Activated CD8-positive, alpha-beta memory T cell treated with anti-CD3 and anti-CD28 coated beads, Interleukin-2, amount 50 U/mL, for 24 hours (primary cell): ENCODE results near the gene FOXR1.

Source experiments
- DNase-seq: peaks from one replicate; pipeline ENCODE4 v3.0.0-alpha.2; 2020; ENCODE audit errors: extremely low read depth

The FOXR1 gene

DNA sequence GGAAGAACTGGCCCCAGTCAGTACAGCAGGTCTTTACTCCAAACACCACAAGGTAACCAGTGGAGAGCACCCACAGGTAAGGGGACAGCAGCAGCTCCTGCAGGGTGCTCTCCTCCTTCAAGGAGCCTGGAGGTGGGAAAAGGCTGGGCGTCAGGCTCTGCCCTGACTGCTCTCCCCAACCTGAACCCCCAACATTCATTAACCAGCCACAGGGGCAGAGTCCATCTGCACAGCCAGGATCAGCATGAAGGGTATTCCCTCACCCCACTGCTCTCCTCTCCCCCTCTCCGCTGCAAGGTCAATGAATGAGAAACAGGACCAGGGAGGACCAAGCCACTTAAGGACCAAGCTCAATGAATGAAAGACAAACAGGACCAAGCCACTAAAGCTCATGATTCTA is 55.4 kb downstream of the FOXR1 start:
- DNase-seq: no peak

DNA sequence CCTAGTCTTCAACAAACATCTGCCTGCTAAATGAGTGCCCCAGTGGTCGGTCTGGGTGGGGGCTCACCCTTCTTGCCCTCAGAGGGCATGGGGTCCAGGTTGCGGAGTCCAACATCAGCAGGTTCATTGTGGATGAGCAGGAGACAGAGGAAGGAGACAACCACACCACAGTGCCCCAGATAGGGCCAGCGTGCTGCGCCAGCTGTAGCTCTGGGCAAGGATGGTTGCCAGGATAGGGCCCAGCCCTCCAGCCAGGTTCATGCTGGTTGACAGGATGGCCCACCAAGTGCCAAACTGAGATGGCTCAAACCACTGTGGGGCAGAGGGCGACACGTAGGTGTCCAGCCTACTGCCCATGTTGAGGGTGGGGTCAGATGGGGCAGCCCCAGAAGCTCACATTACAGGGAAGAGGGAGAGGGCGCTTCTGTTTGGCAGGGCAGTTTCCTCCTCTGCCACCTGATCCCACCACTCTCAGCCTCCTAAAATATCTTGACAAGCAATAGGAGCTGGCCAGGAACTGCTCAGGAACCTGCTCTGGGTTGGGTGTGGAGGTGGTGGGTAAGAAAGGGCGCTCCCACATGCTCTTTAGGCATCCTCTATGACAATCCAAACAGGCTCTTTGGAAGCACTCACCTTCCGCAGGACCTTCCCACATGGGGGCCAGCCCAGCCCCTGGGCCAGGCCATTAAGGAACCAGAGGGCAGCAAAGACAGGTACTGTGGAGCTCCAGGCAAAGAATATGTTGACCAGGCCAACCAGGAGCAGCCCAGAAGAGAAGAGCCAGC is 56.2 kb downstream of the FOXR1 start:
- no peak for DNase-seq

DNA sequence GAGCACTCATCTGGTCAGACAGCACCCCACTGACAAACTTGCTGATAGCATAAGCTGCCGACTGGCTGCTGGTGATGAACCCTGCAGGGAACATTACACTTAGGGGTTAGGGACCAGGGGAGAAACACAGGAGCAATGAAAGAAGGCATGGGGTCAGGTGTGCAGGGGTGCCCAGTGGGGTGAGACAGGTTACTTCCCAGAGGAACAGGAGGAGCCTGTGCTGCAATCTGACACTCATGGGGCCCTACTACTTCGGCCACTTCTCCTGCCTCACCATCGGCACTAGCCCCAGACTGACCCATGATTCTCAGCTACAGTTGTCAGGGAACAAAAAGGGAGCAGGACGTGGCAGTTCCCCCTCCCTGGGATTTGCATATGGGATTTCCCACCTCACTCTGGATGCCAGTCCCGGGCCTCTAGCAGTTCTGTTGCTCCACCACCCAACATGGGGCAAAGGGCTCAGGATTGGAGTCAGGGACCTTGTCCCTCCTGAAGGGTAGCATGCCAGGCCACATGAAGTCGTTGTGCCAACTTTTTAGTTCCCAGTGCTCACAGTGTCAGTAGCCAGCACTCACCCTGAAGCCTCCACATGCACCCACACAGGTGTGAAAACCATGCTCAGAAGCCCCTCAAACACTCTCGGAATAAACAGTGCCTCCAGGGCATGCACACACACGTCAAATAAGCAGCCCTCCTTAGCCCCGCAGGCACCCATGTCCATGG is 56.9 kb downstream of the FOXR1 start:
- DNase-seq: no peak

DNA sequence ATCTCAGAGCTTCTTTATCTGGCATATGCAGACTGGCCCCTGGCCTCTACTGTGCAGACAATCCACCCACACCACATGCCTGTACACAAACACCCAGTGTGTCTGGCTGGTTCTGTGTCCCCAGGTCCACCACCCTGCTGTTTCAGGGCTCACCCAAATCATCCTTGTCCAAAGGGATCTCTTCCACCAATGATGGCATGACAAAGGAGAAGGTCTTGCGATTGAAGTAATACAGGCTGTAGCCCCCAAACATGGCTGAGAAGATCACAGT is 57.4 kb downstream of the FOXR1 start:
- no peak for DNase-seq

DNA sequence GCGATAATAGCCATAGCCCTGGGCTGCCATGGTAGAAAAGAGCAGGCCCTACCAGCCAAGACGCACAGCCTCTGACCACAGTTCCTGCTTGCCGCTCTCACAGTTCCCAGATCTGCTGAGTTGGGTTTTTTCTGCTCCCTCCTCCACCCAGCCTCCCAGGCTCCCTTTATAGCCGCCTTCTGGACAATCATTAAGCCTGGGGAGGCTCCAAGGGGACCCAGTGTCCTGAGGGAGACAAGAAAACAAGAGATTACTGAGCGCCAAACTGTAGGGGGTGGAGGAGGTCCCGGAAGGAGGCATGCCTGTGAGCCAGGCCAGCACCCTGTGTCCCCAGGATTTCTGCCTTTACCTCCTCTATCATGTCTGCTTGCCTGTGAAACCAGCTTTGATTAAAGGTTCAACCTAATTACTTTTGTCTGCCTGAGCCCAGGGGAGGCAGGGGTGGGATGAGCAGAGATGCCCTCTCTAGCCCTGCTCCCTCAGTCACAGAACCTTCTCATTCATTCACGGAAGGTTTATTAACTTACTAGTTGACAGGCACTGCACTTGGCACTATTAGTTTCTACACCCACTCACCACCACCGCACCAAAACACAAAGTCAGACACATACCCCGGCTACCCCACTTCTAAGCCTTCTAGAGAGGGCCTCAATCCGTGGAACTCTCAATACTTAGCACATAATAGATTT is 57.9 kb downstream of the FOXR1 start:
- DNase-seq: no peak

GRCh38 chr11:119030029-119030328 is 58.4 kb downstream of the FOXR1 start:
- DNase-seq: no peak

GRCh38 chr11:119030329-119031047 is 58.9 kb downstream of the FOXR1 start, which contains the start of gene SLC37A4:
SLC37A4 (minus strand) TSS chr11:119030877.
- DNase-seq: peak; percentile 96
